ENCODE measurements around the gene CPEB2. TPM values are rescaled to one million over a fixed set of nuclear protein-coding genes. Genes with fewer than 3 reads are reported as not detected.

The CPEB2 gene
- total RNA-seq, 6 experiments from 2014 or later: 9.1 to 16.3 (median 12.9) TPM

- ATAC-seq: no peak
- no peaks in the 10 kb centered on the region for H3K36me3 ChIP-seq
- H3K9me3 ChIP-seq: no peaks in the 10 kb centered on the region
- no peaks in the 10 kb centered on the region for H3K4me1 ChIP-seq
- no peak for TF ChIP-seq CTCF (IDR thresholded peaks at IDR 0.05)
- no peaks in the 10 kb centered on the region for H3K27me3 ChIP-seq
- intact Hi-C loops (cut with DNase I): no loop called here
- no peak overlapping the region for H3K27ac ChIP-seq
- H3K4me3 ChIP-seq: no peak overlapping the region
- DNase-seq: no peak
Measured at GRCh38 chr4:14977830-14978229, 24.5 kb upstream of the CPEB2 start.

- intact Hi-C loops (cut with DNase I): no loop called here
- H3K4me3 ChIP-seq: no peak overlapping the region
- WGBS (ENCODE audit: insufficient coverage, low coverage, low lambda C conversion rate, missing lambda C conversion rate): 29% methylated on average over 1 of the region's 1 CpG
- TF ChIP-seq POLR2A (IDR thresholded peaks at IDR 0.05) (no peak), CTCF (IDR thresholded peaks at IDR 0.05) (no peak)
- DNase-seq (no peak), ATAC-seq (peak; percentile 42 to 76 (median 65))
- H3K9me3 ChIP-seq: no peaks in the 10 kb centered on the region
- H3K36me3 ChIP-seq: no peaks in the 10 kb centered on the region
- H3K4me1 ChIP-seq: peaks cover 0 to 28% (median 4%) of the 10 kb centered on the region in 4 donors
- H3K27ac ChIP-seq: peak overlapping the region; percentile 47 to 79 (median 77)
- no peaks in the 10 kb centered on the region for H3K27me3 ChIP-seq
Measured at GRCh38 chr4:14984448-14984847, 17.8 kb upstream of the CPEB2 start.

- no peak overlapping the region for H3K4me3 ChIP-seq
- peak overlapping the region; percentile 53 to 79 (median 77) for H3K27ac ChIP-seq
- DNase-seq (no peak), ATAC-seq (peak in 1 of 4 donors; percentile 10)
- intact Hi-C loops (cut with DNase I): no loop called here
- WGBS (ENCODE audit: insufficient coverage, low coverage, low lambda C conversion rate, missing lambda C conversion rate): 71% methylated on average over 1 of the region's 1 CpG
- TF ChIP-seq CTCF (IDR thresholded peaks at IDR 0.05) (no peak), POLR2A (IDR thresholded peaks at IDR 0.05) (no peak)
- peaks cover 0 to 28% (median 4%) of the 10 kb centered on the region in 4 donors for H3K4me1 ChIP-seq
- H3K9me3 ChIP-seq: no peaks in the 10 kb centered on the region
- no peaks in the 10 kb centered on the region for H3K36me3 ChIP-seq
- H3K27me3 ChIP-seq: no peaks in the 10 kb centered on the region
Measured at GRCh38 chr4:14985161-14985560, 17.1 kb upstream of the CPEB2 start.

- Histone ChIP-seq H3K27ac (peak overlapping the region; percentile 53 to 79 (median 77)), H3K9me3 (no peaks in the 10 kb centered on the region), H3K36me3 (no peaks in the 10 kb centered on the region), H3K27me3 (no peaks in the 10 kb centered on the region), H3K4me1 (peaks cover 0 to 28% (median 4%) of the 10 kb centered on the region in 4 donors), H3K4me3 (no peak overlapping the region)
- ATAC-seq (peak; percentile 93 to 98 (median 96)), DNase-seq (no peak)
- 88% methylated on average over 1 of the region's 1 CpG for WGBS (ENCODE audit: insufficient coverage, low coverage, low lambda C conversion rate, missing lambda C conversion rate)
- intact Hi-C loops (cut with DNase I): no loop called here
- no peak for TF ChIP-seq CTCF (IDR thresholded peaks at IDR 0.05)
- TF ChIP-seq POLR2A (IDR thresholded peaks at IDR 0.05): no peak
Measured at GRCh38 chr4:14985843-14986242, 16.4 kb upstream of the CPEB2 start.

GRCh38 chr4:14987054-14987453 is 15.2 kb upstream of the CPEB2 start:
- H3K4me1 ChIP-seq: peaks cover 0 to 28% (median 4%) of the 10 kb centered on the region in 4 donors
- H3K27me3 ChIP-seq: no peaks in the 10 kb centered on the region
- intact Hi-C loops (cut with DNase I): no loop called here
- no peak for ATAC-seq
- no peak overlapping the region for H3K27ac ChIP-seq
- no peak for TF ChIP-seq CTCF (IDR thresholded peaks at IDR 0.05)
- H3K4me3 ChIP-seq: no peak overlapping the region
- no peak for DNase-seq
- H3K36me3 ChIP-seq: no peaks in the 10 kb centered on the region
- 72% methylated on average over 2 of the region's 2 CpGs for WGBS (ENCODE audit: insufficient coverage, low coverage, low lambda C conversion rate, missing lambda C conversion rate)
- H3K9me3 ChIP-seq: no peaks in the 10 kb centered on the region
